Fibroblast of the aortic adventitia (primary cell): Measurements from ENCODE around the gene PPP2R5D. TPM values are rescaled to one million over a fixed set of nuclear protein-coding genes. Genes with fewer than 3 reads are reported as not detected.

Experiments
- DNase-seq: peaks from one replicate; pipeline ENCODE4 v3.0.0-alpha.2; 2010; ENCODE audit warnings: low read depth
- H3K4me3 ChIP-seq: 2 replicates; pipeline ENCODE4 v1.5.1; 2011; ENCODE audit warnings: low read depth, mild to moderate bottlenecking, control low read depth, low read length, moderate library complexity
- CTCF ChIP-seq: IDR thresholded peaks from 2 replicates; pipeline ENCODE4 v1.5.1; 2011; ENCODE audit warnings: mild to moderate bottlenecking, low read length, control low read depth, inconsistent platforms; ENCODE audit not compliant: insufficient read depth
- total RNA-seq: library from RNA; depleted of rRNA; stranded (reverse); fragments of >200 nt; gene quantifications from 2 replicates; pipeline ENCODE4 v1.2.3, GENCODE V29; 2012; ENCODE audit warnings: low replicate concordance

Gene PPP2R5D
- total RNA-seq, 1 donor, result 46.9 TPM

- DNase-seq, result peak; percentile 56
- H3K4me3 ChIP-seq, result peak within 1 kb of the TSS; percentile 98
- no peak for TF ChIP-seq CTCF
These were observed 37.1 kb downstream of the PPP2R5D start, which contains the start of gene RRP36 for GRCh38 chr6:43021270-43022047. RRP36 (plus strand) TSS chr6:43021623; CDS start chr6:43021655, 32 bp downstream.

DNA sequence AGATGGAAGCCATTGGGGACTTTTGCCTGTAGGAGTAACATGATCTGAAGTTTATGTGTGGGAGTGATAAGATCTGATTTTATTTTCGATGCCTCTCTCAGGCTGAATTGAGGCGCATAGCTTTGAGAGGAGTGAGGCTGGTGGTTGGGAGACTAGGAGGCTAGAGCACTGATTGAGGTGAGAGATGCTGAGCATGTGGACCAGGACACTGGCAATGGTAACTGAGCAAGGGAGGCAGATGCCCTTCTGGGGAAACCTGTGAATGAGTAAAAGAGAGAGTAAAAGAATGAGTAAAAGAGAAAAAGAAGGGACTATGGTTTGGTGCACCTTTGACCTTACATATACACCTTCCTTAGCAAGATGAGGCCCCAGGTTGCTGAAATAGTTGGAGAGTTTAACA lies 40.1 kb downstream of the PPP2R5D start:
- no peak for TF ChIP-seq CTCF

DNA sequence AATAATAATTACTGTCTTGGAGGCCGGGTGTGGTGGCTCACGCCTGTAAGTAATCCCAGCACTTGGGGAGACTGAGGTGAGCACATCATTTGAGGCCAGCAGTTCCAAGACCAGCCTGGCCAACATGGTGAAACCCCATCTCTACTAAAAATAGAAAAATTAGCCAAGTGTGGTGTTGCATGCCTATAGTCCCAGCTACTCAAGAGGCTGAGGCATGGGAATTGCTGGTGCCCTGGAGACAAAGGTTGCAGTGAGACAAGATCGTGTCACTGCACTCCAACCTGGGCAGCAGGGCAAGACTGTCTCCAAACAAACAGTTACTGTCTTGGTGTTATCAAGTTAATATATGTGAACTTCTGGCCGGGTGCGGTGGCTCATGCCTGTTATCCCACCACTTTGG lies 42.0 kb downstream of the PPP2R5D start:
- H3K4me3 ChIP-seq, result no peak overlapping the region
- no peak for DNase-seq
- no peak for TF ChIP-seq CTCF

More for the DNA sequence above, 40.1 kb downstream of the PPP2R5D start:
- no peak overlapping the region for H3K4me3 ChIP-seq
- no peak for DNase-seq

DNA sequence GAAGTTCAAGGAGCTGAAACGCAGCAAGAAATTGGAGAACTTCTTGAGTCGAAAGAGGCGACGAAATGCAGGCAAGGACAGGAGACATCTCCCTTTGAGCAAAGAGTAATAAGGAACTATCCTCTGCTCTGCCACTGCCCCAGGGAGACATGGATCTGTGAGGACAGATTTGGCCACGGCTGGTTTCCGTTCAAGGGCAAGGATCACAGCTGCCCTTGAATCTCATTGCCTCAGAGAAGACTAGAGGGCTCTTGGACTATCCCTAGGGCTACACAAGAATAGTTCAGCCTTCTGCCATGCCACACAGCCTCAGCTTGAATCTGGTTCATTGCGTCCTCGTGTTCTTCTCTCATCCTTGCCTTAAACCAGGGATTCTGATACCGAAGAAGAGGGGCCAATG lies 44.8 kb downstream of the PPP2R5D start:
- no peak for DNase-seq
- no peak for TF ChIP-seq CTCF
- H3K4me3 ChIP-seq, result no peak overlapping the region

DNA sequence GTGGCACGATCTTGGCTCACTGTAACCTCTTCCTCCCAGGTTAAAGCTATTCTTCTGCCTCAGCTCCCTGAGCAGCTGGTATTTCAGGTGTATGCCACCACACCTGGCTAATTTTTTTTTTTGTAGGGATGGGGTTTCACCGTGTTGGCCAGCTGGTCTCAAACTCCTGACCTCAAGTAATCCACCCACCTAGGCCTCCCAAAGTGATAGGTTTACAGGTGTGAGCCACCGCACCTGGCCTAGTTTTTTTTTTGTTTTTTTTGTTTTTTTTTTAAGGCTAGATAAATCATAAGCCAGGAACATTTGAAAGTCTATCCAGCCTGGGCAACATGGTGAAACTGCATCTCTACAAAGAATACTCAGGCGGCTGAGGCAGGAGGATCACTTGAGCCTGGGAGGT lies 48.0 kb downstream of the PPP2R5D start:
- TF ChIP-seq CTCF, result no peak
- no peak overlapping the region for H3K4me3 ChIP-seq
- no peak for DNase-seq

DNA sequence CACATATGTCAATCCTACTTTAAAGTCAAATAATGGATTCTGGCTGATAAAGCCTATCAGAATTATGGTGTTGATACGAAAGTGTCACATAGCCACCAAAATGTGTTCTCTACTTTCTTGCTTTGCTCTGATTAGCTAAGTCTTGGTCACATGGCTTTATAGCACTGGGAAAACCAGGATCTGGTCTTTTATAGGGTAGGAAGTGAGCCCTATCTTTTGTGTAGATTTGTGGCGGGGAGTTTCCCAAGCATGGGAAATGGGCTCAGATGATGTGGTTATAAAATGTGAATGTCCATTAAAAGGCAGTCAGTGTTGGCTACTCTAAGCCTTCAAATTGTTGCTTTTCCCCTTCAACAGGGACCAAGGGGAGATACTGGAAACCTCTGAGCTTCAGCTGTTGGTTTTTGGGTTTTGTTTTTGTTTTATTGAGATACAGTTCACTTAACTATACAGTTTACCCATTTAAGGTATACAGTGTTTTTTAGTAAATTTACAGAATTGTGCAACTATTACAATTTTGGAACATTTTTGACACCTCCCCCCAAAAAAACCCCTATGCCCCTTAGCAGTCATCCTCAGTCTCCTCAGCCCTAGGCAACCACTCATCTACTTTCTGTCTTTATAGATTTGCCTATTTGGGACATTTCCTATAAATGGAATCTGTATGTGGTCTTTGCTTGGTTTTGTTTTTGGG lies 49.3 kb downstream of the PPP2R5D start:
- no peak for DNase-seq
- no peak overlapping the region for H3K4me3 ChIP-seq
- no peak for TF ChIP-seq CTCF

DNA sequence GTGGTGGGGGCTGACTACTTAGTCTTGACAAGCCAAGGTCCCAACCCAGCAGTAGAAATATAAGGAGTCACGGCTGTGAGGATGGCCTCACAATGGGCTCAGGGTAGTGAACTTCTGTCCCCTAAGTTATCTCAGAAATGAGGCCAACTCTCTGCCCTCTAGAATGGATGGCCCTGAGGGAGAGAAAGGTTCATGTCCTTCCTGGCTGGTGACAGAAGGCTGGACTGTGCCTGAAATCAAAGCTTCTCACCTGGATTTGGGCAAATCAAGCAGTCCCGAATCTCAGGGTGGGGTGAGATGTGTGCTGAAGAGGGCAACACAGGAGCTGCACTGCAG lies 49.8 kb downstream of the PPP2R5D start:
- no peak for DNase-seq
- no peak overlapping the region for H3K4me3 ChIP-seq
- TF ChIP-seq CTCF, result no peak
